Measurements from ENCODE around the gene SLC4A11. TPM values are rescaled to one million over a fixed set of nuclear protein-coding genes. Genes with fewer than 3 reads are reported as not detected.
A peak's percentile ranks its signal among the peaks of the same experiment; 100 is the strongest.

SLC4A11 gene
- polyA plus RNA-seq, 2 of the 4 experiments (the other 2 are of a cell fraction), result 2.0 to 10.7 TPM

- CTCF ChIA-PET, result no interaction called here
- Histone ChIP-seq H3K4me3 (no peak overlapping the region), H3K9me3 (no peaks in the 10 kb centered on the region), H3K4me2 (no peak overlapping the region), H3K4me1 (no peaks in the 10 kb centered on the region), H3K27ac (no peak overlapping the region)
- FAIRE-seq, result no peak
- TF ChIP-seq ATOH8 (CRISPR knock-in tag; IDR thresholded peaks at IDR 0.05; ENCODE audit: low read depth), result no peak
- TF ChIP-seq CBX2 (IDR thresholded peaks at IDR 0.05; ENCODE audit: borderline replicate concordance, low read depth), result no peak
- TF ChIP-seq KDM1A (IDR thresholded peaks at IDR 0.05; ENCODE audit: low read depth), result no peak
- TF ChIP-seq SREBF2 (IDR thresholded peaks at IDR 0.05), result no peak
- TF ChIP-seq CHD2 (IDR thresholded peaks at IDR 0.05; ENCODE audit: low read length, partially characterized antibody), result no peak
- TF ChIP-seq POLR2A (IDR thresholded peaks at IDR 0.05; ENCODE audit: low read length), result no peak
- no peak for TF ChIP-seq ZNF302 (CRISPR knock-in tag; IDR thresholded peaks at IDR 0.05)
- TF ChIP-seq ESRRA (IDR thresholded peaks at IDR 0.05; ENCODE audit: borderline replicate concordance, low read length), result no peak
- no peak for TF ChIP-seq NPAS2 (CRISPR knock-in tag; IDR thresholded peaks at IDR 0.05; ENCODE audit: borderline replicate concordance)
- TF ChIP-seq NFE2L2 (conservative IDR thresholded peaks at IDR 0.05; ENCODE audit: low read length), result no peak
- no peak for TF ChIP-seq RCOR1 (IDR thresholded peaks at IDR 0.05; ENCODE audit: low read depth, low read length)
- TF ChIP-seq RNF2 (IDR thresholded peaks at IDR 0.05; ENCODE audit: borderline replicate concordance, low read depth), result no peak
- no peak for TF ChIP-seq FOSL2 (IDR thresholded peaks at IDR 0.05)
- TF ChIP-seq FOSL2 (CRISPR knock-in tag; IDR thresholded peaks at IDR 0.05), result no peak
- TF ChIP-seq RFX5 (IDR thresholded peaks at IDR 0.05), result no peak
- no peak for TF ChIP-seq CEBPB (IDR thresholded peaks at IDR 0.05)
- TF ChIP-seq CTCF (IDR thresholded peaks at IDR 0.05), result no peak
- no peak for TF ChIP-seq KDM5A (IDR thresholded peaks at IDR 0.05)
- no peak for TF ChIP-seq HOXB13 (CRISPR knock-in tag; IDR thresholded peaks at IDR 0.05; ENCODE audit: low read depth)
- TF ChIP-seq NR3C1 (IDR thresholded peaks at IDR 0.05), result no peak
- TF ChIP-seq TP53 (CRISPR knock-in tag; IDR thresholded peaks at IDR 0.05), result no peak
- ATAC-seq, result peak; percentile 52 to 59; a peak in 3 of 6 replicates
- POLR2A ChIA-PET, result no interaction called here
- DNase-seq (ENCODE audit: low read depth in 1 of 2, low spot score in 1 of 2), result peak in 1 of 2 experiments; percentile 39
- WGBS (ENCODE audit: missing lambda C conversion rate), result 94% methylated on average over 14 of the region's 14 CpGs
Measured at GRCh38 chr20:3190681-3191111, 48.3 kb downstream of the SLC4A11 start.

- no peak overlapping the region for H3K4me3 ChIP-seq
- DNase-seq (ENCODE audit: low read depth in 1 of 2, low spot score in 1 of 2), result no peak
- POLR2A ChIA-PET, result interaction anchor here (0.6 kb wide), 1 partner anchor 8 kb away, joined by 5 read pairs; no protein-coding TSS in a partner anchor
- CTCF ChIA-PET, result interaction anchor here (0.6 kb wide), 2 partner anchors 138 to 1006 kb away, joined by 3 to 4 read pairs; no protein-coding TSS in a partner anchor
- TF ChIP-seq POLR2A (IDR thresholded peaks at IDR 0.05; ENCODE audit: low read length) (no peak), ATOH8 (CRISPR knock-in tag; IDR thresholded peaks at IDR 0.05; ENCODE audit: low read depth) (no peak)
- WGBS (ENCODE audit: missing lambda C conversion rate), result 88% methylated on average over 4 of the region's 4 CpGs
- H3K27ac ChIP-seq, result no peak overlapping the region
- no peak; a peak in 1 of 6 replicates for ATAC-seq
- FAIRE-seq, result no peak
- no peaks in the 10 kb centered on the region for H3K4me1 ChIP-seq
- no peaks in the 10 kb centered on the region for H3K9me3 ChIP-seq
- no peak overlapping the region for H3K4me2 ChIP-seq
Measured at GRCh38 chr20:3189561-3190131, 49.3 kb downstream of the SLC4A11 start.
